Activated T-cell treated with anti-CD3 and anti-CD28 coated beads, Interleukin-2, amount 50 U/mL, for 72 hours (primary cell): ENCODE results near the gene PLXNB2. TPM values are rescaled to one million over a fixed set of nuclear protein-coding genes. Genes with fewer than 3 reads are reported as not detected.

Source experiments
- ATAC-seq, 2 donors: fragments of 150-1000 bp; cut with Tn5 transposase; replicated peaks in 1 of 2; 2 replicates each; pipeline ENCODE4 v1.10.0; 2021; ENCODE audit warnings: moderate library complexity in 2 of 2, mild to moderate bottlenecking in 1 of 2
- DNase-seq, 2 donors: peaks; one replicate each; pipeline ENCODE4 v3.0.0; 2021 to 2022; ENCODE audit warnings: mixed read lengths in 1 of 2
- H3K27ac Mint-ChIP-seq: one replicate; pipeline ENCODE4 v1.8.0; 2022; ENCODE audit warnings: mild to moderate bottlenecking, moderate library complexity, mixed read lengths
- H3K27me3 Mint-ChIP-seq: one replicate; pipeline ENCODE4 v1.8.0; 2022; ENCODE audit warnings: low read depth, mixed read lengths
- H3K36me3 Mint-ChIP-seq, 2 donors: one replicate each; pipeline ENCODE4 v1.8.0; 2022; ENCODE audit warnings: mixed read lengths in 2 of 2, mild to moderate bottlenecking in 1 of 2; ENCODE audit not compliant: insufficient read depth in 2 of 2
- H3K4me1 Mint-ChIP-seq: one replicate; pipeline ENCODE4 v1.8.0; 2022; ENCODE audit warnings: low read depth, mixed read lengths
- H3K4me3 Mint-ChIP-seq, 2 donors: one replicate each; pipeline ENCODE4 v1.8.0; 2022; ENCODE audit warnings: mild to moderate bottlenecking in 2 of 2, mixed read lengths in 2 of 2, moderate library complexity in 2 of 2
- H3K9me3 Mint-ChIP-seq, 2 donors: one replicate each; pipeline ENCODE4 v1.8.0; 2022; ENCODE audit warnings: mixed read lengths in 2 of 2
- total RNA-seq, 2 donors: library from RNA; stranded (reverse); gene quantifications; one replicate each; pipeline ENCODE4 v1.2.3, GENCODE V29; 2022

PLXNB2 gene
- total RNA-seq, 2 donors from 2014 or later = 30.2 to 34.0 TPM

GRCh38 chr22:50226875-50227165, 80.6 kb downstream of the PLXNB2 start:
- Mint-ChIP-seq H3K27me3 (no peaks in the 10 kb centered on the region), H3K4me1 (no peaks in the 10 kb centered on the region), H3K4me3 (no peak overlapping the region), H3K9me3 (no peaks in the 10 kb centered on the region), H3K27ac (no peak overlapping the region), H3K36me3 (peaks cover 2 to 14% of the 10 kb centered on the region in 2 donors)
- DNase-seq = no peak
- ATAC-seq = no peak

GRCh38 chr22:50226063-50226874, 81.2 kb downstream of the PLXNB2 start:
- Mint-ChIP-seq H3K4me1 (no peaks in the 10 kb centered on the region), H3K36me3 (peaks cover 2 to 13% of the 10 kb centered on the region in 2 donors), H3K4me3 (no peak overlapping the region), H3K27me3 (no peaks in the 10 kb centered on the region), H3K27ac (no peak overlapping the region), H3K9me3 (no peaks in the 10 kb centered on the region)
- no peak for ATAC-seq
- DNase-seq = no peak

GRCh38 chr22:50225200-50225969, 82.1 kb downstream of the PLXNB2 start:
- Mint-ChIP-seq H3K27ac (no peak overlapping the region), H3K4me1 (no peaks in the 10 kb centered on the region), H3K9me3 (no peaks in the 10 kb centered on the region), H3K27me3 (no peaks in the 10 kb centered on the region), H3K36me3 (peaks cover 2 to 15% of the 10 kb centered on the region in 2 donors), H3K4me3 (no peak overlapping the region)
- ATAC-seq = no peak
- DNase-seq = no peak

Other genes with a start within 250 kb of the PLXNB2 start
- not detected for gene TTLL8, start 249.3 kb downstream of the PLXNB2 start, total RNA-seq
- gene MLC1, start 222.2 kb downstream of the PLXNB2 start, total RNA-seq = under 1 TPM in 1 of 2 donors, not detected in 1; 0.17 TPM
- under 1 TPM; 0.25 to 0.36 TPM for gene MOV10L1, start 217.6 kb downstream of the PLXNB2 start, total RNA-seq
- 1 to 10 TPM; 3.8 to 8.0 TPM for gene PANX2, start 136.9 kb downstream of the PLXNB2 start, total RNA-seq
- gene TRABD, start 121.7 kb downstream of the PLXNB2 start, total RNA-seq = 100 to 1,000 TPM; 108 to 125 TPM
- 10 to 100 TPM; 17.6 to 19.4 TPM for gene SELENOO, start 106.6 kb downstream of the PLXNB2 start, total RNA-seq
- 10 to 100 TPM; 64.9 to 69.7 TPM for gene TUBGCP6, start 62.6 kb downstream of the PLXNB2 start, total RNA-seq
- gene HDAC10, start 56.4 kb downstream of the PLXNB2 start, total RNA-seq = 10 to 100 TPM; 52.1 to 57.4 TPM
- 10 to 100 TPM in 1 of 2 donors, 1 to 10 TPM in 1; 8.5 to 11.5 TPM for gene MAPK12, start 46.0 kb downstream of the PLXNB2 start, total RNA-seq
- gene MAPK11, start 37.3 kb downstream of the PLXNB2 start, total RNA-seq = 10 to 100 TPM; 16.6 to 27.1 TPM
- 1 to 10 TPM; 6.4 to 8.5 TPM for gene DENND6B, start 19.4 kb upstream of the PLXNB2 start, total RNA-seq
- gene PPP6R2, start 35.7 kb upstream of the PLXNB2 start, total RNA-seq = 10 to 100 TPM; 45.6 to 51.3 TPM
- gene SBF1, start 167.4 kb upstream of the PLXNB2 start, total RNA-seq = 100 to 1,000 TPM; 108 to 114 TPM
- 10 to 100 TPM; 25.5 to 28.8 TPM for gene ADM2, start 173.9 kb upstream of the PLXNB2 start, total RNA-seq
- gene MIOX, start 179.2 kb upstream of the PLXNB2 start, total RNA-seq = 1 to 10 TPM; 3.4 to 5.2 TPM
- 10 to 100 TPM; 64.8 to 64.9 TPM for gene LMF2, start 200.1 kb upstream of the PLXNB2 start, total RNA-seq
- gene NCAPH2, start 200.6 kb upstream of the PLXNB2 start, total RNA-seq = 100 to 1,000 TPM; 120 to 141 TPM
- 1 to 10 TPM; 8.3 to 8.5 TPM for gene SCO2, start 218.0 kb upstream of the PLXNB2 start, total RNA-seq
- gene TYMP, start 222.4 kb upstream of the PLXNB2 start, total RNA-seq = 100 to 1,000 TPM in 1 of 2 donors, 10 to 100 TPM in 1; 71.5 to 101 TPM
- 10 to 100 TPM; 45.5 to 49.1 TPM for gene KLHDC7B, start 238.3 kb upstream of the PLXNB2 start, total RNA-seq